ENCODE results near the gene PICK1.

PICK1 gene

GRCh38 chr22:38051261-38051660, 5.9 kb upstream of the PICK1 start:
- DNase-seq: no peak

GRCh38 chr22:38051900-38052862, 5.0 kb upstream of the PICK1 start:
- DNase-seq: peak; percentile 89

- no peak for DNase-seq
These were observed 5.6 kb downstream of the PICK1 start for GRCh38 chr22:38062791-38063190.

GRCh38 chr22:38065539-38065938, 8.3 kb downstream of the PICK1 start:
- DNase-seq: no peak

- no peak for DNase-seq
These were observed 9.3 kb downstream of the PICK1 start for GRCh38 chr22:38066381-38067027.

- no peak for DNase-seq
These were observed 9.8 kb downstream of the PICK1 start for GRCh38 chr22:38067028-38067415.

- DNase-seq: no peak
These were observed 10.7 kb downstream of the PICK1 start for GRCh38 chr22:38067761-38068360.

GRCh38 chr22:38068641-38069371, 11.6 kb downstream of the PICK1 start:
- DNase-seq: no peak

- no peak for DNase-seq
These were observed 12.4 kb downstream of the PICK1 start for GRCh38 chr22:38069372-38070249.

- no peak for DNase-seq
These were observed 13.2 kb downstream of the PICK1 start for GRCh38 chr22:38070250-38070921.

- no peak for DNase-seq
These were observed 14.5 kb downstream of the PICK1 start for GRCh38 chr22:38071421-38072321.

- DNase-seq: no peak
These were observed 15.3 kb downstream of the PICK1 start for GRCh38 chr22:38072322-38073149.

GRCh38 chr22:38073150-38074130, 16.2 kb downstream of the PICK1 start:
- no peak for DNase-seq

GRCh38 chr22:38074181-38075104, 17.2 kb downstream of the PICK1 start:
- no peak for DNase-seq

GRCh38 chr22:38075105-38075825, 18.1 kb downstream of the PICK1 start:
- no peak for DNase-seq

- no peak for DNase-seq
These were observed 18.8 kb downstream of the PICK1 start for GRCh38 chr22:38075961-38076360.

Data from activated CD8-positive, alpha-beta memory T cell treated with anti-CD3 and anti-CD28 coated beads, Interleukin-2, amount 50 U/mL, for 48 hours (primary cell).